ENCODE measurements around the gene RALB.

The RALB gene

GRCh38 chr2:120235681-120236080 is 17.0 kb upstream of the RALB start:
- no peaks in the 10 kb centered on the region for H3K9me3 ChIP-seq (replicated peaks; ENCODE audit: insufficient read depth, low read length)
- no peak for TF ChIP-seq CTCF (IDR thresholded peaks at IDR 0.05; ENCODE audit: low read length)
- TF ChIP-seq EZH2 (optimal IDR thresholded peaks at IDR 0.05; ENCODE audit: low read depth, low read length), result no peak
- no peak for TF ChIP-seq EZH2phosphoT487 (IDR thresholded peaks at IDR 0.05; ENCODE audit: low read length)
- H3K27ac ChIP-seq (ENCODE audit: low read length), result no peak overlapping the region

GRCh38 chr2:120236316-120236715 is 16.3 kb upstream of the RALB start:
- no peak for DNase-seq
- peaks cover 18% of the 10 kb centered on the region for H3F3A ChIP-seq (ENCODE audit: insufficient read depth, low read length)
- H3K27ac ChIP-seq (ENCODE audit: low read length), result no peak overlapping the region
- no peak for TF ChIP-seq EZH2 (optimal IDR thresholded peaks at IDR 0.05; ENCODE audit: low read depth, low read length)
- no peak overlapping the region for H3K4me2 ChIP-seq (ENCODE audit: low read depth, low read length)
- H3K36me3 ChIP-seq (replicated peaks; ENCODE audit: insufficient read depth, low read length), result no peaks in the 10 kb centered on the region
- no peak overlapping the region for H3K4me3 ChIP-seq (ENCODE audit: low read length)
- no peaks in the 10 kb centered on the region for H3K27me3 ChIP-seq (replicated peaks; ENCODE audit: insufficient read depth, low read length)
- peaks cover 4% of the 10 kb centered on the region; the same call in 1 of the 2 replicates for H3K4me1 ChIP-seq (ENCODE audit: low read length)
- no peaks in the 10 kb centered on the region for H3K9me3 ChIP-seq (replicated peaks; ENCODE audit: insufficient read depth, low read length)
- no peaks in the 10 kb centered on the region for H3K9me2 ChIP-seq (replicated peaks; ENCODE audit: insufficient read depth, low read length)
- no peaks in the 10 kb centered on the region for H4K20me1 ChIP-seq (ENCODE audit: insufficient read depth, low read length)
- H3K9ac ChIP-seq (ENCODE audit: low read length), result no peak overlapping the region
- peaks cover 4% of the 10 kb centered on the region for H3K79me2 ChIP-seq (ENCODE audit: low read length)
- H2AFZ ChIP-seq (ENCODE audit: low read length), result no peak overlapping the region

More at GRCh38 chr2:120235681-120236080, 17.0 kb upstream of the RALB start:
- Histone ChIP-seq H3K9me2 (replicated peaks; ENCODE audit: insufficient read depth, low read length) (no peaks in the 10 kb centered on the region), H3K4me3 (ENCODE audit: low read length) (no peak overlapping the region), H3K4me2 (ENCODE audit: low read depth, low read length) (no peak overlapping the region), H2AFZ (ENCODE audit: low read length) (no peak overlapping the region), H3K36me3 (replicated peaks; ENCODE audit: insufficient read depth, low read length) (no peaks in the 10 kb centered on the region), H3K79me2 (ENCODE audit: low read length) (peaks cover 11% of the 10 kb centered on the region), H4K20me1 (ENCODE audit: insufficient read depth, low read length) (no peaks in the 10 kb centered on the region), H3K4me1 (ENCODE audit: low read length) (peaks cover 7% of the 10 kb centered on the region), H3F3A (ENCODE audit: insufficient read depth, low read length) (peaks cover 24% of the 10 kb centered on the region), H3K9ac (ENCODE audit: low read length) (no peak overlapping the region), H3K27me3 (replicated peaks; ENCODE audit: insufficient read depth, low read length) (no peaks in the 10 kb centered on the region)
- no peak for DNase-seq

- Histone ChIP-seq H3K36me3 (replicated peaks; ENCODE audit: insufficient read depth, low read length) (no peaks in the 10 kb centered on the region), H3K4me1 (ENCODE audit: low read length) (peaks cover 4% of the 10 kb centered on the region; the same call in 1 of the 2 replicates), H3F3A (ENCODE audit: insufficient read depth, low read length) (peaks cover 15% of the 10 kb centered on the region), H3K79me2 (ENCODE audit: low read length) (no peaks in the 10 kb centered on the region), H2AFZ (ENCODE audit: low read length) (no peak overlapping the region), H4K20me1 (ENCODE audit: insufficient read depth, low read length) (no peaks in the 10 kb centered on the region), H3K9me2 (replicated peaks; ENCODE audit: insufficient read depth, low read length) (no peaks in the 10 kb centered on the region), H3K27me3 (replicated peaks; ENCODE audit: insufficient read depth, low read length) (no peaks in the 10 kb centered on the region), H3K9me3 (replicated peaks; ENCODE audit: insufficient read depth, low read length) (no peaks in the 10 kb centered on the region), H3K4me3 (ENCODE audit: low read length) (no peak overlapping the region), H3K9ac (ENCODE audit: low read length) (no peak overlapping the region), H3K4me2 (ENCODE audit: low read depth, low read length) (no peak overlapping the region), H3K27ac (ENCODE audit: low read length) (no peak overlapping the region)
- TF ChIP-seq EZH2phosphoT487 (IDR thresholded peaks at IDR 0.05; ENCODE audit: low read length) (no peak), CTCF (IDR thresholded peaks at IDR 0.05; ENCODE audit: low read length) (no peak), EZH2 (optimal IDR thresholded peaks at IDR 0.05; ENCODE audit: low read depth, low read length) (no peak)
- DNase-seq, result no peak
These were observed 15.9 kb upstream of the RALB start for GRCh38 chr2:120236791-120237190.

- no peaks in the 10 kb centered on the region for H3K36me3 ChIP-seq (replicated peaks; ENCODE audit: insufficient read depth, low read length)
- H3K27ac ChIP-seq (ENCODE audit: low read length), result no peak overlapping the region
- no peak overlapping the region for H3K4me3 ChIP-seq (ENCODE audit: low read length)
- no peak overlapping the region for H2AFZ ChIP-seq (ENCODE audit: low read length)
- H3K4me2 ChIP-seq (ENCODE audit: low read depth, low read length), result no peak overlapping the region
- TF ChIP-seq CTCF (IDR thresholded peaks at IDR 0.05; ENCODE audit: low read length) (no peak), EZH2 (optimal IDR thresholded peaks at IDR 0.05; ENCODE audit: low read depth, low read length) (no peak), EZH2phosphoT487 (IDR thresholded peaks at IDR 0.05; ENCODE audit: low read length) (no peak)
- H3K4me1 ChIP-seq (ENCODE audit: low read length), result peaks cover 4% of the 10 kb centered on the region; the same call in 1 of the 2 replicates
- no peaks in the 10 kb centered on the region for H3K79me2 ChIP-seq (ENCODE audit: low read length)
- H3F3A ChIP-seq (ENCODE audit: insufficient read depth, low read length), result peaks cover 8% of the 10 kb centered on the region
- H3K27me3 ChIP-seq (replicated peaks; ENCODE audit: insufficient read depth, low read length), result no peaks in the 10 kb centered on the region
- no peak for DNase-seq
- no peaks in the 10 kb centered on the region for H4K20me1 ChIP-seq (ENCODE audit: insufficient read depth, low read length)
- H3K9me2 ChIP-seq (replicated peaks; ENCODE audit: insufficient read depth, low read length), result no peaks in the 10 kb centered on the region
- H3K9me3 ChIP-seq (replicated peaks; ENCODE audit: insufficient read depth, low read length), result no peaks in the 10 kb centered on the region
- H3K9ac ChIP-seq (ENCODE audit: low read length), result no peak overlapping the region
These were observed 15.2 kb upstream of the RALB start for GRCh38 chr2:120237491-120237902.
